Sigmoid colon (tissue), 7 donors: Measurements from ENCODE around the gene OASL. TPM values are rescaled to one million over a fixed set of nuclear protein-coding genes. Genes with fewer than 3 reads are reported as not detected.

Source experiments
- DNase-seq: peaks from one replicate; pipeline ENCODE4 v3.0.0-alpha.2; 2019
- H3K27ac ChIP-seq, 4 donors: fragments of 200-600 bp; sonication (generic); one replicate each; pipeline ENCODE4 v1.5.1; 2016 to 2019; ENCODE audit warnings: mild to moderate bottlenecking in 1 of 4
- H3K27me3 ChIP-seq, 3 donors: fragments of 200-600 bp; sonication (generic); one replicate each; pipeline ENCODE4 v1.5.1; 2019; ENCODE audit warnings: mild to moderate bottlenecking in 1 of 3
- H3K36me3 ChIP-seq, 4 donors: fragments of 200-600 bp; sonication (generic); one replicate each; pipeline ENCODE4 v1.5.1; 2016 to 2019
- H3K4me1 ChIP-seq, 4 donors: fragments of 200-600 bp; sonication (generic); one replicate each; pipeline ENCODE4 v1.5.1; 2017 to 2019
- H3K4me3 ChIP-seq, 4 donors: fragments of 200-600 bp; sonication (generic); one replicate each; pipeline ENCODE4 v1.5.1; 2017 to 2019; ENCODE audit warnings: mild to moderate bottlenecking in 2 of 4, moderate library complexity in 1 of 4
- H3K9me3 ChIP-seq, 4 donors: fragments of 200-600 bp in 3 of 4; sonication (generic) in 3 of 4; one replicate each; pipeline versions ENCODE4 v1.5.1 to v1.6.1; 2013 to 2019
- CTCF ChIP-seq, 4 experiments: fragments of 450-650 bp in 3 of 4; fragments of 200-600 bp in 1 of 4; IDR thresholded peaks; one replicate each; pipeline ENCODE4 v1.5.1; 2016 to 2019; ENCODE audit warnings: antibody characterized with exemption in 4 of 4, mild to moderate bottlenecking in 3 of 4, moderate library complexity in 2 of 4
- EP300 ChIP-seq, 4 donors: sonication (generic); formaldehyde crosslinking; IDR thresholded peaks; one replicate each; pipeline ENCODE4 v1.6.1; 2017; ENCODE audit warnings: antibody characterized with exemption in 4 of 4
- POLR2A ChIP-seq, 2 donors: fragments of 450-650 bp; IDR thresholded peaks; one replicate each; pipeline ENCODE4 v1.6.1; 2016; ENCODE audit warnings: antibody characterized with exemption in 2 of 2, mild to moderate bottlenecking in 2 of 2, moderate library complexity in 2 of 2
- POLR2AphosphoS5 ChIP-seq, 4 donors: sonication (generic); formaldehyde crosslinking; IDR thresholded peaks; one replicate each; pipeline ENCODE4 v1.6.1; 2017; ENCODE audit warnings: antibody characterized with exemption in 4 of 4
- WGBS, 2 donors: extraction: QIAGEN DNeasy Blood & Tissue Kit; methylation state at CpG; one replicate each; pipeline ENCODE4 v1.1.7; 2013; 5-methylcytosine and 5-hydroxymethylcytosine counted together
- intact Hi-C: fragments of 100-400 bp; cut with DNase I; formaldehyde crosslinking; loops from one replicate; pipeline ENCODE4 v1.15.1; 2023
- polyA plus RNA-seq, 3 donors: library from polyadenylated mRNA; stranded (reverse); fragments of 200-250 nt; gene quantifications; one replicate each; pipeline ENCODE4 v1.2.3, GENCODE V29; 2013
- total RNA-seq, 4 donors: library from RNA; depleted of rRNA; stranded (reverse); fragments of >200 nt; gene quantifications; one replicate each; pipeline ENCODE4 v1.1.0, GENCODE V29; 2016
- donor health status: healthy with polysubstance abuse.
- donor health status: Bipolar disorder and iron deficiency.
- donor health status: healthy.

The OASL gene
- total and polyA plus RNA-seq, 7 donors: under 0.01 to 57.6 (median 10.8) TPM; not detected in 2

- DNase-seq: no peak
- H3K4me3 ChIP-seq: peak overlapping the region in 1 of 4 donors; percentile 8
- no peak for TF ChIP-seq POLR2AphosphoS5 (IDR thresholded peaks at IDR 0.05)
- TF ChIP-seq POLR2A (IDR thresholded peaks at IDR 0.05): peak in 1 of 2 donors; percentile 36
- H3K27ac ChIP-seq: no peak overlapping the region
- peaks cover 0 to 15% (median 13%) of the 10 kb centered on the region in 4 donors for H3K4me1 ChIP-seq
- H3K9me3 ChIP-seq: no peaks in the 10 kb centered on the region
- intact Hi-C loops: no loop called here
- no peaks in the 10 kb centered on the region for H3K27me3 ChIP-seq
- WGBS, 2 donors: 17 to 63% methylated on average over 13 of the region's 13 CpGs
- H3K36me3 ChIP-seq: no peaks in the 10 kb centered on the region
These were observed 58.2 kb downstream of the OASL start for GRCh38 chr12:120980800-120981368.

DNA sequence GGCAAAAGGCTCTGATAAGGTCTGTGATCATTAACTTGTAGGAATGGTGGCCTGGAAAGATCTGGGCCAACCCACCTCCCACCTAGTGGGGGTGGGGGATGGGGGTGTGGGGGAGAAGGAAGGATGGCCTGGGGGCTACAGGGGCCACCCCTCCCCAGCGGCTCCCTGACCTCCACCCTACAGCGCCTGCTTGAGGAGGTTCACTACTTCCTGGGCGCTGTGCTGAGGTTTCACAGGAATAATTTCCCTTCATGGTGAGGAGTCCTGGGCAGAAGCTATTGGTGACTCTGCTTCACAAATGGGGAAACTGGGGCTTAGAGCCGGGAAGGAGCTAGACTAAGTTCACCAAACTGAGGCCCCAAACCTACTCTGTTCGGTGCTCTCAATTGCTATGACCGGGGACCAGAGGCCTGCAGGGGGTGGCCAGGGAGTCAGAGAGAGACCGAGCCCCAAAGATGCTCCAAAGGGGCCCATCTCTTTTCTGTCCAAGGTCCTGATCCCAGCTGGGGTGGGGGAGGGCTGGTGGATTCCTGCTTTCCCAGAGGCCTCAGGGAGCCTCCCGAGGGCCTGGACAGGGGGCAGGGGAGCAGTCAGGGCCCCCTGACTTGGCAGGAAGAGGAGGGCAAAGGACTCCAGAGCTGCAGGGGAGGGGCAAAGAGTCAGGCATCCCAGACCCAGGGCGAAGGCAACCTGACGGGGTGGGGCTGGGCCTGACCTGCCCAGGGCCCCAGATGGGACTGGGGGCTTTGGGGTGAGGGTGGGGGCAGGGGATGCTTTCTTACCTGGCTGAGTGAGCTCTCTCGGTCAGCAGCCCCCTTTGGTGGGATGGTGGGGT is 59.0 kb downstream of the OASL start:
- H3K4me3 ChIP-seq: peak overlapping the region in 1 of 4 donors; percentile 8
- TF ChIP-seq POLR2A (IDR thresholded peaks at IDR 0.05): no peak
- TF ChIP-seq EP300 (IDR thresholded peaks at IDR 0.05): no peak
- TF ChIP-seq CTCF (IDR thresholded peaks at IDR 0.05): no peak
- TF ChIP-seq POLR2AphosphoS5 (IDR thresholded peaks at IDR 0.05): no peak
- H3K36me3 ChIP-seq: no peaks in the 10 kb centered on the region
- DNase-seq: no peak
- whole genome bisulfite sequencing, 2 donors: 15 to 55% methylated on average over 11 of the region's 11 CpGs
- H3K9me3 ChIP-seq: no peaks in the 10 kb centered on the region
- H3K27ac ChIP-seq: peak overlapping the region in 1 of 4 donors; percentile 58
- H3K4me1 ChIP-seq: peaks cover 0 to 15% (median 13%) of the 10 kb centered on the region in 4 donors
- H3K27me3 ChIP-seq: no peaks in the 10 kb centered on the region
- intact Hi-C loops: loop anchor here (10.0 kb wide), 1 partner anchor 265 kb away; the partner anchor contains the start of gene UNC119B

DNA sequence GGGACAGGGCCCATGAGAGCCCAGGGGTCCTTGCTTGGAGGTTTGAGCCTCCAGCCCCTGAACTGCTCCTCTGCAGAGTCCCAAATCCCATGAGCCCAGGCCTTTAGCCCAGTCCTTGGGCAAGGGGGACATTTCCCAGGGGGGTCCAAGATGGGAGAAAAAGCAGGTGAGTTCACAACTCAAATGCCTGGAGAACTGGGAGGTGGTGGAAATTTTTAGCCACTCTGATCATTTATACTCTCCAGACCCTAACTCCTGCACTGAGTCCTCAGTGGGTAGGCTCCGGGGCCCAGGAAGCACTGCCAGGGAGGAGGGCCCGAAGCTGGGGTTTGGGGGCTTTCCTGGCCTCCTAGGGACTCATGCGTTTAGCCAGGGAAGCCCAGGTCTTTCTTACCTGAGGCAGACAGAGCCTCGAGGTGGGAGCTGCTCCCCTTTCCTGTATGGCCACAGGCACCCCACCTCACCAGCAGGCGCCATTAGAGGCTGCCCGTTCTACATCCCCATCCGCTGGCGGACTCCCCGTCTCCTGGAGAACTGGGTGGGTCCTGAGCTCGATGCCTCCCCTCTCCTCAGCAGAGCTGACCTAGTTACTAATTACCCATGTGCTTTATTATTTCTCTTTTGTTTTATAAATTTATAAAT is 59.7 kb downstream of the OASL start:
- Histone ChIP-seq H3K27ac (peak overlapping the region in 1 of 4 donors; percentile 58), H3K36me3 (no peaks in the 10 kb centered on the region), H3K4me1 (peaks cover 0 to 15% (median 13%) of the 10 kb centered on the region in 4 donors), H3K9me3 (no peaks in the 10 kb centered on the region), H3K4me3 (peak overlapping the region in 1 of 4 donors; percentile 8), H3K27me3 (no peaks in the 10 kb centered on the region)
- intact Hi-C loops: loop anchor here (10.0 kb wide), 1 partner anchor 265 kb away; the partner anchor contains the start of gene UNC119B
- DNase-seq: no peak
- 11 to 72% methylated on average over 10 of the region's 10 CpGs for WGBS, 2 donors
- TF ChIP-seq POLR2AphosphoS5 (IDR thresholded peaks at IDR 0.05): no peak
- no peak for TF ChIP-seq EP300 (IDR thresholded peaks at IDR 0.05)
- no peak for TF ChIP-seq CTCF (IDR thresholded peaks at IDR 0.05)
- no peak for TF ChIP-seq POLR2A (IDR thresholded peaks at IDR 0.05)

- no peaks in the 10 kb centered on the region for H3K27me3 ChIP-seq
- H3K9me3 ChIP-seq: no peaks in the 10 kb centered on the region
- peaks cover 0 to 15% (median 13%) of the 10 kb centered on the region in 4 donors for H3K4me1 ChIP-seq
- 14 to 70% methylated on average over 40 of the region's 40 CpGs for WGBS, 2 donors
- DNase-seq: no peak
- intact Hi-C loops: loop anchor here (10.0 kb wide), 1 partner anchor 264 kb away; the partner anchor contains the start of gene UNC119B
- TF ChIP-seq CTCF (IDR thresholded peaks at IDR 0.05): no peak
- no peaks in the 10 kb centered on the region for H3K36me3 ChIP-seq
- H3K4me3 ChIP-seq: peak within 1 kb of the TSS in 2 of 4 donors; percentile 0 to 8
- H3K27ac ChIP-seq: peak within 1 kb of the TSS in 3 of 4 donors; percentile 58 to 69 (median 66)
These were observed 60.5 kb downstream of the OASL start, which contains the start of gene HNF1A for GRCh38 chr12:120978296-120979219. TSS of gene HNF1A (plus strand) at chr12:120978543. CDS start at chr12:120978769, 226 bp downstream.
